Measurements from ENCODE around the gene SPECC1.

- TF ChIP-seq ELF4 (IDR thresholded peaks at IDR 0.05) (no peak), FOXA1 (IDR thresholded peaks at IDR 0.05) (no peak), BHLHE40 (IDR thresholded peaks at IDR 0.05; ENCODE audit: borderline replicate concordance) (no peak), ZNF384 (IDR thresholded peaks at IDR 0.05) (no peak), TARDBP (IDR thresholded peaks at IDR 0.05) (no peak), FOXM1 (IDR thresholded peaks at IDR 0.05; ENCODE audit: borderline replicate concordance) (no peak)
- TF ChIP-seq, protein P1, sequence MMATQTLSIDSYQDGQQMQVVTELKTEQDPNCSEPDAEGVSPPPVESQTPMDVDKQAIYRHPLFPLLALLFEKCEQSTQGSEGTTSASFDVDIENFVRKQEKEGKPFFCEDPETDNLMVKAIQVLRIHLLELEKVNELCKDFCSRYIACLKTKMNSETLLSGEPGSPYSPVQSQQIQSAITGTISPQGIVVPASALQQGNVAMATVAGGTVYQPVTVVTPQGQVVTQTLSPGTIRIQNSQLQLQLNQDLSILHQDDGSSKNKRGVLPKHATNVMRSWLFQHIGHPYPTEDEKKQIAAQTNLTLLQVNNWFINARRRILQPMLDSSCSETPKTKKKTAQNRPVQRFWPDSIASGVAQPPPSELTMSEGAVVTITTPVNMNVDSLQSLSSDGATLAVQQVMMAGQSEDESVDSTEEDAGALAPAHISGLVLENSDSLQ (IDR thresholded peaks at IDR 0.05) = no peak
Measured at GRCh38 chr17:20123209-20123608, 114.0 kb downstream of the SPECC1 start.

Measured in HEK293T (cell line).